Measurements from ENCODE around the gene UPK3B.
"Not testable (repeated sequence)": the region's sequence is repeated elsewhere in the genome, so short reads cannot be mapped to it uniquely, and the experiment has no call there.

The UPK3B gene

DNA sequence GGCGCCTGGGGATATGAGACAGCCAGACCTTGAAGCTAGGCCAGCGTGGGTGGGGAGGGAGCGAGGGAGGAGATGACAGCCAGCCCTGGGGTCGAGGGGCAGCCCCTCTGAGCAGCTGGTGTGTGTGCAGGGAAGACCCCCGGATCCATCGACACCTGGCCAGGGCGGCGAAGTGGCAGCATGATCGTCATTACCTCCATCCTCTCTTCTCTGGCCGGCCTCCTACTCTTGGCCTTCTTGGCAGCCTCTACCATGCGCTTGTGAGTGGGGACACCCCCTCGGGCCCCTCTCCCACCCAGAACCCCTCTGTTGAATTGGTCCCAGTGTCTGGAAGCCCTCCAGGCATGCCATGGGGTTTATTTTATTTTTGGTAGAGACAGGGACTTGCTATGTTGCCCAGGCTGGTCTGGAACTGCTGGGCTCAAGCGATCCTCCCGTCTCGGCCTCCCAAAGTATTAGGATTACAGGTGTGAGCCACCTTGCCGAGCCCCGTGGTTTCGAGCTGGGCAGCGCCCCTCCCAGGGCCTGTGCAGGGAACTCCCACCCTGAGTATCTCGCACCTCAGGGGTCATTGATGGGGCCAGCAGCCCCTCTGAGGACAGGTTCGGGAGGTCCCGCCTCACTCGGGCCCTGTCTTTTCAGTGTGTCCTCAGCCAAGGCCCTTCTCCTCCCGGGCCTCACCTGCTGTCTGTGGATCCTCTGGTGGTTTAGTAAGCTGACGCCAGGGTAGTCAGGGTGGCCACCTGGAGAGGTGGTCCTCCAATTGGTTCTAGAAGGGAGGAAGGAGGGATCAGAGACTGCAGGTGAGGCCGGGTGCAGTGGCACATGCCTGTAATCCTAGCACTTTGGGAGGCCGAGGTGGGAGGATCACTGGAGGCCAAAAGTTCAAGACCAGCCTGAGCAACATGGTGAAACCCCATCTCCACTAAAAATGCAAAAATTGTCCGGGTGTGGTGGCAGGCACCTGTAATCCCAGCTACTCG, 3.8 kb downstream of the UPK3B start:
- DNase-seq (ENCODE audit: low spot score) = peak; percentile 2

DNA sequence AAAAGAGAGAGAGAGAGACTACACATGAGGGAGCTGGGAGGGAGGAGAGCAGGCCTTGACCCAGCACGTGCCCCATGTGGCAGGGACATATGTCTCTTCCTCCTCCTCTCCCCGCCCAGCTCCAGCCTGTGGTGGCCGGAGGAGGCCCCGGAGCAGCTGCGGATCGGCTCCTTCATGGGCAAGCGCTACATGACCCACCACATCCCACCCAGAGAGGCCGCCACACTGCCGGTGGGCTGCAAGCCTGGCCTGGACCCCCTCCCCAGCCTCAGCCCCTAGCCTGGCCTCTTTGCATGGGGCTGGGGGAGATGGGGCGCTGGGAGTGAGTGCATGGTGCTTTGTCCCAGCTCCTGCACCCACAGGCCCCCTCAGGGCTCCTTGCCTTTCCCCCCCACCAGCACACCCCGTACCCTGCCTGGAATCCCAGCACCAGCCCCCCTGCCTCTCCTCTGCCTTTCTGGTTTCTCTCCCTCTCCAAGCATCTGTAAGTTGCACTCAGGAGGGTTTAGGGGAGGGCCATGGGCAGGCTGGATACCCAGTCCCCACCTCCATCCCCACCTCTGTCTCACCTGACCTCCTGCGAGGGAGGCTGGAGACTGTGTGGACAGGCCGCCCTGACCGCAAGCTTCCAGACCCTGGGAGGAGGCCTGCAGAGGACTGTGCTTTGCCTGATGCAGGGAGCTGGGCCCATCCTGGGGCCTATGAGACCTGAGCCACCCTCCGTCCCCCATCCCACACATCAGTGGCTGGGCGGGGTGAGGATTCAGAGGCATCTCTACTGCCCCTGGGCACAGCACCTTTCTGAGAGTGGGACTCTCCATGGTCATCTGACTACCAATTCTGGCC, 4.8 kb downstream of the UPK3B start:
- peak; percentile 1 for DNase-seq (ENCODE audit: low spot score)

DNA sequence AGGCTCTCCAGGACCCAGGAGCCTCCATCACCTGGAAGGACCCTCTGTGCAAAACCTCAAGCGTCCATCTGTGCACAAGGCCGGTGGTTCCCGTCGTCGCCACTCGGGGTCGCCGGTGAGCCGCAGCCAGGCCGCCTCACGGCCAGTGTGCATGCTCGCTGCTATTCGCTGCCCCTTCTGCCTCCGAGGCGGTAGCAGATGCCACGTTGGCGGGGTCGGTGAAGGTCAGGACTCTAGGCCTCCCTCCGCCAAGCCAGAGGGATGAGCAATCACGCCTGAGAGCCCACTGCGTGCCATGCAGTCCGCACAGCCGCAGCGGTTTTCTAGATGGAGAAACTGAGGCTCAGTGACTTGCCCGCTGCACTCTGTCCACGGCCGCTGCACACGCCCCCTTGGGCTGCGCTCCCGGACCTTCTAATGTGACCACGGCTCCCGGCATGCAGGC, 5.7 kb downstream of the UPK3B start:
- peak; percentile 2 for DNase-seq (ENCODE audit: low spot score)

DNA sequence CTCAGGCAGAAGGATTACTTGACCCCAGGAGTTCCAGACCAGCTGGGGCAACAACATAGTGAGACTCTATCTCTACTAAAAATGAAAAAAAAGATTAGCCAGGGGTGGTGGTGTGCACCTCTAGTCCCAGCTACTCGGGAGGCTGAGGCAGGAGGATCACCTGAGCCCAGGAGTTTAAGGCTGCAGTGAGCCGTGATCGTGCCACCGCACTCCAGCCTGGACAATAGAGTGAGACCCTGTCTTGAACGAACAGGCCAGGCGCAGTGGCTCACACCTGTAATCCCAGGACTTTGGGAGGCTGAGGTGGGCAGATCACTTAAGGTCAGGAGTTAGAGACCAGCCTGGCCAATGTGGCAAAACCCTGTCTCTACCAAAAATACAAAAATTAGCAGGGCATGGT, 6.6 kb downstream of the UPK3B start:
- not testable (repeated sequence) for DNase-seq (ENCODE audit: low spot score)

DNA sequence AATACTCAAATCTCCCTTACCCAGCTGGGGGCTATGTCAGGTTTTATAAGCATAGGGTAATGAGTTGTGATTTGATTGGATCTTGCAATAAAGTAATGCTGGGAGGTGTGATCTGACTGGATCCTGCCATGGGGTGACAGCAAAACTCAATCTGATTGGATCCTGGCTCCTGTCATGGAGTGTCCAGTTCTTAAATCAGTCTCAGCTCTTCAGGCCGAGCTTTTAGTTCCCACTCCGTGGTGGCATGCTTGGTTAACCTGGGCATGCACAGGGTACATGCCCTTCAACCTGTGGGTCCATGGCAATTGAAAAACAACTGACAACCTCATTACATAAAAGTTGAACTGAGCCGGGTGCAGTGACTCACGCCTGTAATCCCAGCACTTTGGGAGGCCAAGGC, 15.8 kb downstream of the UPK3B start:
- not testable (repeated sequence) for DNase-seq (ENCODE audit: low spot score)

DNA sequence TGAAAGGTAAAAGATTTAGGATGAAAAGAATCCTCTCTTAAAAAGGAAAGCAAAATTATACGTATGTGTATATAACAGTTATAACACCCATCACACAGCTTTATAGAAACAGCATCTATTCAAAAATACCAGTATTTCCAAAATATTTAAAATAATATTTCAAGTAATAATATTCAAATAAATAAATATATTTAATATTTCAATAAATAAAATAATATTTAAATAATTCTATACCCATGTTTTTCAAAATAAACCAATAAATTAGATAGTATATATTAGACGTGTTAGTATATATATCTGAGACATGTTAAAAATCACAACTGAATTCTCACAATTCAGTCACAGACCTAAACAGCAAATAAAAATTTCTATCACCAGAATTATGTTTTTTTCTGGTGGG, 21.3 kb downstream of the UPK3B start:
- DNase-seq (ENCODE audit: low spot score) = not testable (repeated sequence)

DNA sequence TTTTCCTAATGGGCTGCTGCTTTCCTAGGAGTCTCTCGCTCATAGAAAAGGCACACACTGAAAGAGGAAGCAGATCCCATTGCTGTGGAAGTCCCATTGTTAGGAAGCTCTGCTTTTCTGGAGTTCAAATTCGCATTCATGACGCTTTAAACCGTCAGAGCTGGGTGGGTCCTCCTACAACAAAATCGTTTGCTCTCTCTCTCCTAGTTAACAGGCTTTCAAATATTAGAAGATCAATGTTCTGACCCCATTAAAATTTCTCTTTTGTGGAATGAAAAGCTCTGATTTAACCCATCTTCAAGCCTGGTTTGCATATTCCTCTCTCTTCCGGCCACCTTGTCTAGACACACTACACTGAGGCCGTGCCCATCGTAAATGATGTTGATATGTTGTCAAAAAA, 32.8 kb downstream of the UPK3B start, which contains the start of gene SPDYE16:
SPDYE16 (minus strand) TSS at position 101 of the 400 bp plus-strand sequence. CDS start 1,838 bp downstream, outside the sequence.
- not testable (repeated sequence) for DNase-seq (ENCODE audit: low spot score)

DNA sequence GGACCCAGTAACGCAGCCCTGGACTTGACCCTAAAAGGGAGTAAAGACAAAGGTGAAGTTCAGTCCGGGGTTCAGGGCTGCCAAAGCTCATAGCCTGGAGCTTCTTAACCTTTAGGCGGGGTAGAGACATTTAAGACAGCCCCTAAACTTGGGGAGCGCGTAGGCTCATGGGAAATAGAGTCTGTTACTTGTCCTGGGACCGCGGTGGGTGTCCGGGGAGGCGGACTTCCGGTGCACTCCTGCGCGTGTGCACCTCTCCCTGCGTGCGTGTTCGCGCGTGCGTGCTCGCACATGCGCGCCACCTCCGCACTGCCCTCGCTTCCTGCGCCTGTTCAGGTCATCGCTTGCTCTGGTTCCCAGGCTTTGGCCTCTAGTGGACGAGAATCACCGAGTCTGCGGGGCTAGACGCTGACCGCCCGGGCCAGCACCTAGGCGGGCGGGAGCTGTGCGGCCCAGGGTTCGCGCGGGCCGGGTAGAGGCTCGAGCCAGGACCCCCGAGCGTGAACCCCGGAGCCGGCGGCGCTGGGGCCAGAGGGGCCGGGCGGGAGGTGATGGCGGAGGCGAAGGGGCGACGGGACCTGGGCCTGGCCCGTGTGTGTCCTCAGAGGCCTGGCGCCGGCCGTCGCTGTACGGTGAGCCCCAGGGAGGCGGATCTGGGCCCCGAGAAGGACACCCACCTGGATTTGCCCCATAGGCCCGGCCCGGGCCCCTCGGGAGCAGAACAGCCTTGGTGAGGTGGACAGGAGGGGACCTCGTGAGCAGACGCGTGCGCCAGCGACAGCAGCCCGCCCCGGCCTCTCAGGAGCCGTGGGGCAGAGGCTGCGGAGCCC, 38.9 kb downstream of the UPK3B start:
- peak; percentile 73 for DNase-seq (ENCODE audit: low spot score)

DNA sequence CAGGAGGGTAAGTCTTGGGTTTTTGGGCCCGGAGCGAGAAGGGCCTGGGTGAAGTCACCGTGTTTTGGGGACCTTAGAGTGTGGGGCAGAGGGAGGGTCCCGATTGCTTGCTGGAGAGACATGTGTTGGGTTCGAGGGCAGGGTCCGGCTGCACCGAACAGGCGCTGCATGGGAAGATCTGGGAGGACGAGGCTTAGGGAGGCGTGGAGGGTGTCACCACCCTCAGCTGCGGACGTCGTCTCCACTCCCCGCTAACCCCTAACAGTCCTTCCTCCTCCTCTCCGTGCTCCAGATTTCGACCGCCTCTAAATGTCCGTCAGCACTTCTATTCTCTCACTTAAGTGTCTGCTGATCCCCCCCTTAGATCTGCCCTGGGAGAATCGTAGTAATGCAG, 39.5 kb downstream of the UPK3B start:
- not testable (repeated sequence) for DNase-seq (ENCODE audit: low spot score)

DNA sequence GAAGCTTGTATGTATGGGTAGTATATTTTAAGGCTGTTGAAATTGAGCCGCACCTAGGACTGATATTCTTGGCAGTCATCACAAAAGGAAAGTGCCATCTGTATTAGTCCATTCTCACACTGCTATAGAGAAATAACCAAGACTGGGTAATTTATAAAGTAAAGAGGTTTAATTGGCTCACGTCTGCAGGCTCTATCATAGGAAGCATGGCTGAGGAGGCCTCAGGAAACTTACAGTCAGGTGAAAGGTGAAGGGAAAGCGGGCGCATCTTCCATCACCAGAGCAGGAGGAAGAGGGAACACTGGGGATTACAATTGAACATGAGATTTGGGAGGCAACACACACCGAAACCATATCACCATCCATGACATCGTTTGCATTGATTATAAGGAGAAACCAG, 41.6 kb downstream of the UPK3B start:
- DNase-seq (ENCODE audit: low spot score) = not testable (repeated sequence)

DNA sequence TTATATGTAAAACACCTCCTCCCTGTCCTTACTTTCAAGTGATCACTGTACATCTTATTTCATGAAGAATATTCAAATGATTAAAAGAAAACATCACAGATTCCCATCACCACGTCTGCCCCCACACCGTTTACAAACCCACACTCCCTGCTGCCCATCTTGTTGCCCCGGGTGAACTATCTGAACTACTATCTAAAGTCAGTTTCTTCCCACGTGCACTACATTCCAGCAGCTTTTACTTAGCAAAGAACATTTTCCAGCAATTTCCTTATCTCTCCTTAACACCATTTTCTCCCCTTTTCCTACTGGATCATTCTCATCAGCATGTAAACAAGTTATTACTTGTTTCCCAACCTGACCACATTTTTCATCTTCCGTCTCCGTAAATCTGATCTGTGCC, 49.3 kb downstream of the UPK3B start:
- not testable (repeated sequence) for DNase-seq (ENCODE audit: low spot score)

DNA sequence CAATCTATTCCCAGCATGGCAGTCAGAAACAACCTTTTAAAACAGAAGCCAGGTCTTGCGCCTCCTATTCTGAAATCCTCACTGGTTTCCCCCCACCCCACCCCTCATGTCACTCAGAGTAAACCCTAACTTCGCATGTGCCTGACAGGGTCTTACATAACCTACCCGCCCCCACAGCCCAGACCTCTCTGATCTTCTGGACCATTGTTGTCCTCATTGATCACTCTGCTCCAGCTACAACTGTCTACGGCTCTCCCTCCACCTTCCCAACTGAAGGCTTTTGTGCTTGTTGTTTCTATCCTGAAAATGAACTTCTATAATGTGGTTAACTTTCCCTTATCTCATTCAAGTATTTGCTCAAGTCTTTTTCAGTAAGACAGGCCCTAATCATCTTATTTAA, 49.8 kb downstream of the UPK3B start:
- not testable (repeated sequence) for DNase-seq (ENCODE audit: low spot score)

DNA sequence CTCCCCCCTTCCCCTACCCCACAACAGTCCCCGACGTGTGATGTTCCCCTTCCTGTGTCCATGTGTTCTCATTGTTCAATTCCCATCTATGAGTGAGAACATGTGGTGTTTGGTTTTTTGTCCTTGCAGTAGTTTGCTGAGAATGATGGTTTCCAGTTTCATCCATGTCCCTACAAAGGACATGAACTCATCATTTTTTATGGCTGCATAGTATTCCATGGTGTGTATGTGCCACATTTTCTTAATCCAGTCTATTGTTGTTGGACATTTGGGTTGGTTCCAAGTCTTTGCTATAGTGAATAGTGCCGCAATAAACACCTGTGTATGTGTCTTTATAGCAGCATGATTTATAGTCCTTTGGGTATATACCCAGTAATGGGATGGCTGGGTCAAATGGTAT, 51.0 kb downstream of the UPK3B start:
- not testable (repeated sequence) for DNase-seq (ENCODE audit: low spot score)

DNA sequence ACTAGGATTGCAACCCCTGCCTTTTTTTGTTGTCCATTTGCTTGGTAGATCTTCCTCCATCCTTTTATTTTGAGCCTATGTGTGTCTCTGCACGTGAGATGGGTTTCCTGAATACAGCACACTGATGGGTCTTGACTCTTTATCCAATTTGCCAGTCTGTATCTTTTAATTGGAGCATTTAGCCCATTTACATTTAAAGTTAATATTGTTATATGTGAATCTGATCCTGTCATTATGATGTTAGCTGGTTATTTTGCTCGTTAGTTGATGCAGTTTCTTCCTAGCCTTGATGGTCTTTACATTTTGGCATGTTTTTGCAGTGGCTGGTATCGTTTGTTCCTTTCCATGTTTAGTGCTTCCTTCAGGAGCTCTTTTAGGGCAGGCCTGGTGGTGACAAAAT, 54.6 kb downstream of the UPK3B start:
- not testable (repeated sequence) for DNase-seq (ENCODE audit: low spot score)

Data from hematopoietic multipotent progenitor cell treated with erythropoietin and hydrocortisone succinate and interleukin-3 and kit ligand, for 17 days (in vitro differentiated cells).